Central memory CD4-positive, alpha-beta T cell (primary cell): ENCODE measurements around the gene ZNF385C.
"Not testable (repeated sequence)": the region's sequence is repeated elsewhere in the genome, so short reads cannot be mapped to it uniquely, and the experiment has no call there.

Experiments used
- DNase-seq: peaks from one replicate; pipeline ENCODE4 v3.0.0; 2022
- total RNA-seq, 3 experiments: gene quantifications; one replicate each; lab custom pipeline; 2026; lab: John Stamatoyannopoulos, UW

The ZNF385C gene
- total RNA-seq, result 0.11 to 0.39 (median 0.16) reads per million in 3 experiments

DNA sequence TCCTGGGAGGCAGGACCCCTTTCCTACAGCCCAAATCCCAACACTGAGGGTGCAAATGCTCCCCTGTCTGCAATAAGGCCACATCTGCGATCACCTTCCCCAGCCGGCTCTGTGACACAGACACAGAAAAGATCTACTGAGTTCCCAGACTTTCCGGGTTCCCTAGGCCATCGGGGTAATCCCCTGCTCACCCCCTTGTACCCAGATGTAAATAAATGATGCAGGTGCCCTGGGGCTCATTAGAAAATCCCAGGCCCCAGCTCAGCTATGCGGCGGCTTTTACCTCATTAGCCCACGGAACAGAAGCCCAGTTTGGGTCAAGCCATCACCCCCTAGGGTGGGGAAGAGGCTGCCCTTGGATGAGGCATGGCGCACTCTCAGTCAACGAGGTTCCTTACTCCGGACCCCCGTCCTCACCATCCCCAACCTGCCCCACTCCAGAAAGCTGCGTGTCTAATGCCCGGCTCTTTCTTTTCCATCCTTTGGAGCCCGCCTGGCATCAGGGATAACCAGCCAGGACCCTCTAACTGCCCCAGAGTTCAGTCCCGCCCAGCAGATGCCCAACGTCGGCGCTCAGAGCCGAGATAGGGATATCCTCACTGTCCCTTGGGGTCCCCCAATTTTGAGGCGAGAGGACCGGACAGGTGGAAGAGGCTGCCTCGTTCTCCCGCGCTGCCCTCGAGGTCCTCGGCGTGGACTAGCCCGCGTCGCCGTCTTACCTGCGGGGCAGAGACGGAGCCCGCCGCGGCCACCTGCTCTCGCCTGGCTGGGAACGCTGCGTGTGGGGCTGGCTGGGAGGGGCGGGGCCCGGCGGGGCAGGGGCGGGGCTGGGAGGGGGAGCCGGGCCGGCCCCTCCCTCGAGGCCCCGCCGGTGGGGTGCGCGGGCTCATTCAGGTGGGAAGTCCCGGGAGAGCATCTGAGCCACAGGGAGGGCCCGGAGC is at the start of gene ZNF385C:
ZNF385C (minus strand) TSS at position 783 of the 941 bp plus-strand sequence. CDS start 35,417 bp downstream, outside the sequence.
- DNase-seq, result no peak

- no peak for DNase-seq
Observed at GRCh38 chr17:42146911-42147607, 48.8 kb upstream of the ZNF385C start.

GRCh38 chr17:42143138-42143537 is 44.9 kb upstream of the ZNF385C start:
- not testable (repeated sequence) for DNase-seq

GRCh38 chr17:42142371-42142896 is 44.2 kb upstream of the ZNF385C start:
- DNase-seq, result no peak

DNA sequence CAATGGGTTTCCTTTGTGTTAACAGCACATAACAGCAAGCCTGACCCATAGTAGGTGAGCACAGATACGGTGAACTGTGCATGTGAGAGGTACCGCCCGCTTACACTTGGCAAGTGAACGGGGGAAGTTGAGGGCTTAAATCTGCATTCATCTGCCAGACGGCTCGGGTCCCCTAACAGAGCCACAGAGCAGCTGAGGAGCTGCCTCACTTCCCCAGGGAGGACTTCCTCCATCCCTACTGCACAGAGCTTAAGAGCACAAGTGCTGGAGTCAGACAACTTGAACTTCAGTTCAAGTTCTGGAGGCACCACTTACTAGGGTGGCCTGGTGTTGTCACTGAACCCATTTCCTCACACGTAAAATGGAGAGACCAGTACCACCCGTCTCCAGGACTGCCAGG is 43.1 kb upstream of the ZNF385C start:
- no peak for DNase-seq

DNA sequence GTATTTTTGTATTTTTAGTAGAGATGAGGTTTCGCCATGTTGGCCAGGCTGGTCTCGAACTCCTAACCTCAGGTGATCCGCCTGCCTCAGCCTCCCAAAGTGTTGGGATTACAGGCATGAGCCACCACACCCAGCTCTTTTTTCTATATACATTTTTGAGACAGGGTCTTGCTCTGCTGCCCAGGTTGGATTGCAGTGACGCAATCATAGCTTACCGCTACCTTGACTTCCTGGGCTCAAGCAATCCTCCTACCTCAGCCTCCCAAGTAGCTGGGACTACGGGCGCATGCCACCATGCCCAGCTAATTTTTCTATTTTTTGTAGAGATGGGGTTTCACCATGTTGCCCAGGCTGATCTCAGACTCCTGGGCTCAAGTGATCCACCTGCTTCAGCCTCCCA is 42.4 kb upstream of the ZNF385C start:
- not testable (repeated sequence) for DNase-seq

DNA sequence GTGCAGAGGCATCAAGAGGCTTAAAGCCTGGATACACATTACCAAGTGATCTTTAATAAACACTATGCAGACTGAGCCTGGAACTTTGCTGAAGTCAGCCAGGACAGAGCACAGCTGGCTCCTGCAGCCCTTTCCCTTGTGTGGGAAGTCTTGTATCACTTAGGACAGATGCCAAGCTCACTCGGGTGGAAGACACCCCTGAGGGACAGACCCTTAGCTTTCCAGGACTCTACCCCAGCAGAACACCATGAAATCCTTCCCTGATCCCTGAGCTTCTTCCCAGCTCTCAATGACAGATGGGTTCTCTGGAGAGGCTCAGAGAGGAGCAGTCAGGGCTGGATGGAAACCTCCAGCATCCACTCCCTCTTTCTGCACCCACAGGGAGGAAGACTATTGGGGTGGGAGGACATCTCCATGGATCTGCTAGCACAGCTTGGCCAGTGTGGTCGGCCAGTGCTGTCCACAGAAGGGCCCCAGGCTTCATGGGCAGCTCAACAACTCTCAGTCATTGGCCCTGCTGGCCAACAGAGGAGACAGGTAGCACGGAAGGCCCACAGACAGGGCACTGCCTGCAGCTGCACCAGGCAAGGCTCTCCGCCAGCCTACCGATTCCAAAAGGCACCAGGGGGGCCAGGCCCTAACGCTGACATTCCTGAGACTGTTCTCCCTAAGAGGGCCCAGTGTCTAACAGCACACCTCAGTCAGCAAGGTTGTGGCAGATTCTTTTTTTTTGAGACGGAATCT is 40.6 kb upstream of the ZNF385C start:
- no peak for DNase-seq

DNA sequence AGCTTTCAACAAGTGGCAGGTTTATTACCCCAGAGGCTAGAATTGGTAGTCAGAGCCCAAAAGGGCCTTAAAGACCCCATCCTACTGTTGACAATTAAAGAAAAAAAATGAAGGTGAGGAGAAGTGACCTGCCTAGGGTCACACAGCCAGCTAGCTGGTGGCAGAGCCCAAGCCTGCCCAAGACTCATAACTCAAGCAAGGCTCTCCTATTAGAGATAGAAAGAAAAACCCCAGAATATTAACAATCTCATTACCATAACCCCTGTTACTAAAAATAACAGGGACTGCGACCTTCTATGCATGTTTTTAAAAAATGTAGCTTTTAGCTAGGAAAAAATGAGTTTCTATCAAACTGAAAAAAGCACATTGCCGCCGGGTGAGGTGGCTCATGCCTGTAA is 38.4 kb upstream of the ZNF385C start:
- no peak for DNase-seq

- DNase-seq, result no peak
Observed at GRCh38 chr17:42135664-42136653, 37.7 kb upstream of the ZNF385C start.

DNA sequence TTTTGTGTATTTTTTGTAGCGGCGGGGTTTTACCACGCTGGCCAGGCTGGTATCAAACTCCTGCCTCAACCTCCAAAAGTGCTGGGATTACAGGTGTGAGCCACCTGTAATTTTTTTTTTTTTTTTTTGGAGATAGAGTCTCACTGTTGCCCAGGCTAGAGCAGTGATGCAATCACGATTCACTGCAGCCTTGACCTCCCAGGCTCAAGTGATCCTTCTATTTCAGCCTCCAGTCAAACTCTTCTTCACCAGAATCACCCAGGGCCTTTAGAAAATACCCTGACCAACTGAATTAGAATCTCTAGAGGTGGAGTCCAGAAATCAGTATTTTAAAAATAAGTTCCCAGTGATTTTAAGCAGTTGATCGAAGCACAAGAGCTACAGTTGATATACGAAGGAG is 36.9 kb upstream of the ZNF385C start:
- DNase-seq, result no peak

- DNase-seq, result no peak
Observed at GRCh38 chr17:42133461-42134041, 35.3 kb upstream of the ZNF385C start.

GRCh38 chr17:42132941-42133340 is 34.7 kb upstream of the ZNF385C start:
- DNase-seq, result no peak

DNA sequence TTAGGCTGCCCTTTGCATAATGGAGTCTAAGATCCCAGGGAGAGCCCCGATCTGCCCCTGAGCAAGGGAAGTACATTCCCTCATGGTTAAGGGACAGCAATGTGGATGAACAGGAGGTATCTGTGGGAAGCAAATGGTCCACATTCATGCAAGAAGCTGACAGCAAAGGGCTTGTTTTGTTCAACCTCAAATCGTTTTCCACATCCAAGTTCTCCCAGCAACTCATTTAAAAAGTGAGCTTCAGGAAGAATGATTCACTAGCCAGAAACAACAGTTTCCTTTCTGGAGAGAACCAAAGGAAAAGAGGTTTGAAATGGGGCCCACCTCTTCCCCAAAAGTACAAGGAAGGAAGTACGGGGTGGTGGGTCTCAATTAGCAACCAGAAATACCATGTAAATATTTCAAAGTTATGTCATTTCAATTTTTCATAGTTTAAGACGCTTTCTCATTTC is 33.7 kb upstream of the ZNF385C start:
- no peak for DNase-seq

DNA sequence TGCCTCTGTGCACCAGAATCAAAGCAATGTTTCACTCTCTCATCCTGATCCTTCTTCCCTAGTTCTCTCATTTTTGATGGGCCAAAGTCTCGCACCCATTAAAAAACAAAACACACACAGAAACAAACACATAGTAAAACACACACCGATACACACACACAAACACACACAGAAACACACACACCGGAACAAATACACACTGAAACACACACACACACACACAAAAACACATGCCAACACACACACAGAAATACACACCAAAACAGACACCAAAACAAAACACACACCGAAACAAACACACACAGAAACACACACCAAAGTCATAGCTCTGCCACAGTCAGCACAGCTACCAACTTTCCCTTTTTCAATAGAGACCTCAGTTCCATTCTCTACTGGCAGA is 33.0 kb upstream of the ZNF385C start:
- no peak for DNase-seq

DNA sequence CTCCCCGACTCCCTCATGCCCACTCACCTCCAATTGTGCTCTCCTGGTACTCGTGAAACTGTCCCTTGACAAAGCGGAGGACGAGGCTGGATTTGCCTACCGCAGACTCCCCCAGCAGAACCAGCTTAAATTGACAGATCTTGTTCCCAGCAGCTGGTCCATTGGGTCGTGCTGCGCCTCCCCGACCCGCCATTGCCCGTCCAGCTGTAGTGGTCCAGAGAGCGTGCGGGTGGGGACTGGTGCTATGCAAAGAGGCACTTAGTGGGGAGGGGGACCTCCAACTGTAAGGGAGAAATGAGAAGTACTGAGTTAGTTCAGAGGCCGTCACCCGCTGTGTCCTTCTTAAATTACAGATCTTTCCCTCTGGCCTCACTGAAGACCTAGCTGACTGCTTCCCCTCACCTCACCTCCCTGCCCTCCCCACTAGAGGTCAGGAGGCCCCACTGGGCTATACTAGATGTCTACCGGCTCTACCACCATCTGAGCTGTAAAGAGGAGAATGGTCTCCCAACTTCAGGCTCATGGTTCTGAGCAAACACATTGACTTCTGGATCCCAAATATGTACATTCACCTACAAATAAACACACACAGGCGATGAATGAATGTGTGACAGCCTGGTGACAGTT is 32.1 kb upstream of the ZNF385C start:
- no peak for DNase-seq

- DNase-seq, result no peak
Observed at GRCh38 chr17:42129109-42129837, 31.0 kb upstream of the ZNF385C start.

DNA sequence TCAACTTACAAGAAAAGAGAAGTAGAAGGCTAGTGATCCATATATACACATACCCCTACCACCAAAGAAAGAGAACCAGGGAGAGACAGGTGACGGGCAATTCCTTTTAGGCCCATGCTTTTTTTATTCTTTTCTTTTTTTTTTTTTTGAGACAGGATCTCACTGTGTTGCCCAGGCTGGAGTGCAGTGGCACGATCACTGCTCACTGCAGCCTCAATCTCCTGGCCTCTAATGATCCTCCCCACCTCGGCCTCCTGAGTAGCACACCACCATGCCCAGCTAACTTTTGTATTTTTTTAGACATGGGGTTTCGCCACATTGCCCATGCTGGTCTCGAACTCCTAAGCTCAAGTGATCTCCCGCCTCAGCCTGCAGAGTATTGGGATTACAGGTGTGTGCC is 29.1 kb upstream of the ZNF385C start:
- DNase-seq, result no peak

DNA sequence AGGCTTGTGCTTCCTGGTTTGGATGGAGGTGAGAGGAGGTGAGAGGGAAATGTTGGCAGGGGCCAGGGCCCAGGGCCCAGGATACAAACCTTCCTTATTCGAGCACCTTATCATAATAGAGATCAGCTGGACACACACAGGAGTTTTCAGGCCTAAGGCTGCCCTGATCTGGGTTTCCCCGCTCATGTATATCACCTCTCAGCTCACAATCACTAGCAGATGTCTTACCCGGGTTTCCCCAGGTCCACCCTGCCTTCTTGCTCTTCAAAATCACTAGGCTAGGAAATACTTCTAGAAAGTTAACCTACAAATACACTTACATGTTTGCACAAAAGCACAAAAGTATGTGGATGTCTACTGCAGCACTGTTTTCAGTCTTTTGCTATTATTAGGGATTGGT is 28.6 kb upstream of the ZNF385C start:
- no peak for DNase-seq

GRCh38 chr17:42125565-42125964 is 27.3 kb upstream of the ZNF385C start:
- no peak for DNase-seq

- no peak for DNase-seq
Observed at GRCh38 chr17:42124256-42124655, 26.0 kb upstream of the ZNF385C start.
